ENCODE results near the gene CSAD.

CSAD gene

GRCh38 chr12:53199700-53200099 is 19.0 kb upstream of the CSAD start:
- no peak for DNase-seq (ENCODE audit: low read depth, low spot score)

GRCh38 chr12:53198486-53199110 is 17.9 kb upstream of the CSAD start:
- no peak for DNase-seq (ENCODE audit: low read depth, low spot score)

GRCh38 chr12:53197011-53197640 is 16.4 kb upstream of the CSAD start:
- no peak for DNase-seq (ENCODE audit: low read depth, low spot score)

DNA sequence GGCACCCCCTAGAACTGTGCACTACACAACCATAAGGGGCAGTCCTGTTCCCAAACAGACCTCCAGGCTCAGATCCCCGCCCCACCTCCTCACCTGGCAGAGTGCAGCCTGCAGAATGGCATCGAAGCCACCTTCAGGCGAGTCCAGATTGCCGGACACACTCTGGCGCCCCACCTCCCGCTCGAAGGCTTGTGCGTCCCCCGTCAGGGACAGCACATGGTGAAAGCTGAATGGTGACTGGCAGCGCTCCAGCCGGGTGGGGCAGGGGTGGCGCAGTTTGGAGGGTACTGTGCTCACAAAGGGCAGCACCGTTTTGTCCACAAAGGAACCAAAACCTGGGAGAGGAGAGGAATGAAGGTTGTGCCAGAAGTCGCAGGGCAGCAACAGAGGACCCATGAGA is 15.8 kb upstream of the CSAD start:
- no peak for DNase-seq (ENCODE audit: low read depth, low spot score)

DNA sequence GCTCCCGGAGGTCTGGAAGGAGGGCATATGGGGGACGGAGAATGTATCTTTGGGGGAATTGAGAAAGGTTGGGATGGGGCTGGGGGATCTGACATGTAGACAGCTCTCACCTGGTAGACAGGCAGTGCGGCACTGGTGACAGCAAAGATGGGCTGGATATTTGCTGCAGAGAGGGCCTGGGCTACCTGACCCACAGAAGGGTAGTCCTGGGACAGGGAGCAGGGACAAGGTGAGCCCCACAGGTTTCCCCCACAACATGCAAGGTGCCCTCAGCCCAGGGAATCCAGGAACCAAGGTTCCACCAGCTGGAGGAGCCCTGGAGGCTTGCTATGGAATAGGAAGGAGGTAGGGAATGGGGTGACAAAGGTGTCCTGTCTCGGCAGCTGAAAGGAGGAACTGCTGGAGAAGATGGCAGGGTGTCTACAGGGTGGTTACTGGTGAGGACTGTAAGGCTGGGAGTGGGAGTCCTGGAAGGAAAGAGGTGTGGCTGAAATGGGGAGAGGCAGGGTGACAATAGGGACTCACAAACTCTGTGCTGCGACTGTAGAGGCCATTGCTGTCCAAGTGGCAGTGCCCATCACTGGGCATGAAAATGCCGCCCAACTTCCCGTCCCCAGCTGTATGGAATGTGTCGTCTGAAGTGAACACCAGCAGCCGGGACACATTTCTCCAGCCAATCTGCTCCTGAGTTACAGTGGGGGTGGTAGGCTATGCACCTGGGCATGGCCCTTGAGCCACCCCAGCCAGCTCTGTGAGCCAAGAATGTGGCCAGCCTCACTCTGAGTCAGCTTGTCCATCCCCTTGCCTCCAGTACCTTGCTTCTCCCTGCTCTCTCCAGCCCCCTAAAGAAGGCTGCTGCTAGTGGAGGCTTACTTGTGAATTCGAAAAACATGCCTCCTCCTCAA is 15.0 kb upstream of the CSAD start:
- no peak for DNase-seq (ENCODE audit: low read depth, low spot score)

GRCh38 chr12:53194973-53195372 is 14.2 kb upstream of the CSAD start:
- DNase-seq (ENCODE audit: low read depth, low spot score): no peak

DNA sequence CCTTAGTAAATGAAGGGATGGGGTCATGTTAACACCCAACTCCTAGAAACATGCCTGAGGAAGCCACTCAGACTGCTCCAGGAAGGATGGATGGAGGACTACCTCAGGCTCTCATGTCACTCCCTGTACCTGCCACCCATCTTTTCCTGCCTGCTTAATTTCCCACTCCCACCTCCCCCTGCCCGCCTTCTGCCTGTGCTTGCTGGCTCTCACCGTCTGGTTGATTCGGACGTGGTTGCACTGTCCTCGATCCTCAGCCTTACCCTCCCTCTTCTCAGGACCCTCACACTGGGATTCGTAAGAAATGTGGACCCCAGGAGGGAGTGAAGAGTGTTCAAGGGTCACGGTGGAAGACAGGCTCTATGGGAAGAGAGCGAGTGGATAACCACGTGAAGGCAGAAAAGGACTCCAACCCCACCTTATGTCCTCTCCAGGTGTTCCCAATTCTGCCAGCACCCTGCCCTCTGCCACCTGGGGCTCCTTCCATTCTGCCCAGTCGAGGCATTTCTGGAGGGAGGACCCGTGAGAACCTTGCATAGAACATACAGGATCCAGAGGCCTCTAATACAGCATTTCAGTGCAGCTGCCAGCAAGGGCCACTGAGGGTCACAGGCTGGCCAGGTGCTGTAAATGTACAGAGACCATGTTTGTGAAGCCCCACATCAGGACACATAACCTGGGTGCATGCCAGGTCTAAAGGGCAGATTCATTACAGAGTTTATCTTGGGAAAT is 13.4 kb upstream of the CSAD start:
- DNase-seq (ENCODE audit: low read depth, low spot score): no peak

GRCh38 chr12:53193040-53193439 is 12.3 kb upstream of the CSAD start:
- DNase-seq (ENCODE audit: low read depth, low spot score): no peak

DNA sequence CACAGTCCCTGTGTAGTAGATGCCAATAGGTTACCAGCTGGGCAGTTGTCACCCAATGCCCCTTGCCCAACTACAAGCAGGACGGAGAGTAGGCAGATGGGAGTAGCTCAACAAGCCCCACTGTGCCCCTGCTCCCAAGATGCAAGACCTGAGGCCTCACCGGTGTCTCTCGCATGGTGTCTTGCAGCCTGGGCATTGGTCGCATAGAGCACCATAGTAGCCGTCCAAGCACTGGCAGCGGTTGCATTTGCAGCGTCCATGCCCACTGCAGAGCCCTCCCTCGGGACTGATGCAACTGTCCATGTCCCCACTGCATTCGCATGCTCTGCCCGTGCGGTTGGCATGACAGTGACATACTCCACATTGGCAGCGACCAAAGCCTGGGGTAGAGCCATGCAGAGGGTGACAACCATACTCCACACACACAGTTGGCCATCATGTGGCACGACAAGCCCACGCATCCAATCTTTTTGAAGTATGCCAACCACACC is 11.9 kb upstream of the CSAD start:
- no peak for DNase-seq (ENCODE audit: low read depth, low spot score)

DNA sequence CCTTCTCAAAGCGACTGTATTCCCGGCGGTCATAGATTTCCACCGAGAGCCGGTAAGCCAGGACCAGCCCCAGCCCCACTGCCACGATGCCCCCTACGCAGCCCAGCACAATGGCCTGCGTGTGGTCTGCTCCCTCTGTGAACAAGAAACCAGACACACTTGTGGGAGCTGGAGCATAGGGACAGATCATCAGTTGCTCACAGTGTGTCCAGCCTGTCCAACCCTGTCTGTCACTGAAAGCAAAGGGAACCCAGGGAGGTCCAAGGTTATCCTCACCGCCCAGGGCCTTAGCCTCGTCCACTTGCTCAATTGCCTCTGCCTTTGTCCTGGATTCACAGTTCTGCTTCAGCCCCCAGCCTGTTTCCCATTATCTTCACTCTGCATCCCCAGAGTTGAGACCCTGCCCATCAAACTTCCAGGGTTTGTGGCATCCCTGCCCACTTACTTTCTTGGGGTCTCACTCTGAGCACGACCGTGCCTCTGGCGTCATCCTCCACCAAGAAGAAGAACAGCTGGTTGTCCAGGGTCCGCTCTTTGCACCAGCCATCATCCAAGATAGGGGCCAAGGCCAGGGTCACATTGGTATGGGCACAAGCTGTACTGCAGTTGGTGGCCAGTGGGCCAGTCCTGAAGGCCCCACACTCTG is 11.3 kb upstream of the CSAD start:
- DNase-seq (ENCODE audit: low read depth, low spot score): no peak

GRCh38 chr12:53191096-53191884 is 10.6 kb upstream of the CSAD start:
- DNase-seq (ENCODE audit: low read depth, low spot score): no peak

DNA sequence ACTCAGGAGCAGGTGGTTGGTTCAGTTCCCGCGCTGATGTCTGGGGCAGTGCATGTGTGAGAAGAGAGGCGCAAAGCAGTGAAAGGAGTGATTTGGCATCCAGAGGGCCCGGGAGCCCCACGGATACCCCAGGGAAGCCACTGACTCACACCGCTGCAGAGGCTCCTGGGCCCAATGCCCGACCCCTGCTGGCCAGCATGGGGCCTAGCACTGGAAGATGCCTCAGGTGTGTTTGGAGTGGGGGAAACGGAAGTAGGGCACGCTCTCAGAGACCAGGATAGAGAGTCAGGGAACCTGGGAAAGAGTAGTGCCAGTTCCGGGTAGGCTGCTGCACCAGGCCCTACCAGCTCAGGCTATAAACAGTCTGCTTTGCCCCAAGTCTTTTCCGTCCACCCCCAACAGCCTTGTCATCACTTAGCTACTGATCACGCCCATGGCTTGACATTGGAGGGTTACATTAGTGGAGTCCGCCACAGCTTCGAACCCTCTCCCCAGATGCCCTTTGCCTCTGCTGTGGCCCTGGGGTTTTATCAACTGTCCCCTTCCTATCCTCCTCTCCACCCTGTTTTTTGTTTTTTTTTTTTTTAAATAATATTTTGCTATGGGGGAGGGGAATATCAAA is 9.5 kb upstream of the CSAD start:
- DNase-seq (ENCODE audit: low read depth, low spot score): no peak

GRCh38 chr12:53187145-53187899 is 6.6 kb upstream of the CSAD start:
- DNase-seq (ENCODE audit: low read depth, low spot score): no peak

- DNase-seq (ENCODE audit: low read depth, low spot score): no peak
These were observed 6.0 kb upstream of the CSAD start for GRCh38 chr12:53186745-53187144.

DNA sequence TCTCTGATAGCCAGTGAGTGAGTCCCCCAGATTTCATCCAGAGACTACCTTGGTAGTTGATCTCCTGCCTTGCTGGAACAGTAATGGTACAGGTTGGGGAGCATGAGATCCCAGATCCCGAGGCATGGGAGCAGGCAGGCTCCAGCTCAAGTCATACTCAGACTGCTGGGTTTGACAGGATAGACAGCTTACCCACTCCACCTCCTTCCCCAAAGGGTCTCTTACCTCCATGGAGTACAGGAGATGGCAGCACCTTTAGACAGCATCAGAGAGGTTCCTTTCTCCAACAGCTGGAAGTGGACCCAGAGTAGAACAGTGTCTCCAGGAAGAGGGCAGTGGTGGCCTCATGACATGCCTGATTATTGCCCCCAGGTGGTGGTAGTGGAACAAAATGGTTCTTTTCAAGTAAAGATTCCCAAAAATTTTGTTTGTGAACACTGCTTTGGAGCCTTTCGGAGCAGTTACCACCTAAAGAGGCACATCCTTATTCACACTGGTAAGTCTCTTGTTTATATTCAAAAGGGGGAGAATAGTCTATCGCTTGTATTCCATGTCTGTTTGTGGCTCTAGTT is 4.9 kb upstream of the CSAD start:
- DNase-seq (ENCODE audit: low read depth, low spot score): no peak

DNA sequence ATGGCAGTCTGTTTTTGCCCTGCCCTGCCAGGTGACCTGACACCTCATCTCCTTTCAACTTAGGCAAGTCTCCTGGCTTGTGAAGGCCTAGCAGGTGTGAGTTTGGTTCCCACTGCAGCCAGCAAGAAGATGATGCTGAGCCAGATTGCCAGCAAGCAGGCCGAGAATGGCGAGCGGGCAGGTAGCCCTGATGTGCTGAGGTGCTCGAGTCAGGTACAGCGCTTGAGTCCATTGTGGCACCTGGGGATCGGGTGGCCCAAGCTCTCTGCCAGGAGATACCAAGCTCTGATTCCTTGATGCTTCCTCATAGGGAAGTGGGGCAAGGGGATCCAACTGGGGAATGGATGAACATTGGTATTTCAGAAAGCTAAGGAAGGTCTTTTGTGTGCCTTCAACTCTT is 4.1 kb upstream of the CSAD start:
- no peak for DNase-seq (ENCODE audit: low read depth, low spot score)

DNA sequence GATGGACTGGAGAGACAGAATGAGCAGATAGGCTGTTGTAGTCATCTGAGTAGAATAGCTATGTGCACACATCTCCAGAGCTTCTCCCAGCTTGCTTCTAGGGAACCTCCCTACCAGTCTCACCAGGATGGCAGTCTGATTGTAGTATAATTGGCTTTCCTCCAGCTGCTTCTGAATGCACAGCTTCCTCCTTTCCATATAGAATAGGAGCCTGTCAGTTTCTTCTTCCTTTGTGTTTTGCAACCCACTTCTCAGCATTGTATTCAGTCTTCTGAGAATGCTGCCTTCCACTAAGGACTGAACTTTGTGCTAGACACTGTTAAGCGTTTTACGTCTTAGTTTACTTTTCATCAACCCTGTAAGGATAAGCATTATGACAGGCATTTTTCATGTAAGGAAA is 2.2 kb upstream of the CSAD start:
- DNase-seq (ENCODE audit: low read depth, low spot score): no peak

DNA sequence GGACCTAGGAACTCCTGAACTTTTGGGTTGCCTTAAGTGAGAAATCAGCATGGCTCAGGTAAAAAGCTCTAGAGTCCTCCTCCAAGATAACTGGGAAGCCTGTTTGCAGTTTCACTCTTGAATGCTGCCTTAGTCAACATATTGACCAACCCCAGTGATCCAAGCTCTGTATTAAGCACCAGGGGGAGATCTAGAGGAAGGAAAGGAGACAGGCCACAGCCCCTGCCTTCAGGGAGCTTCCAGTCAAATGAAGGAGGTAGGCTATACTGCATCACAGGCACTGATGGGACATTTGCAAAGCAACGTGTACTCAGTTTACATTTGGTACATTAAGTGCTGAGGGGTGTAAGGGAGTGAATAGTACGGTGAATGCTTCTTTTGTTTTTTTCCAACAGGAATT is 1.2 kb upstream of the CSAD start:
- DNase-seq (ENCODE audit: low read depth, low spot score): no peak
